ENCODE measurements around the gene CD47.

Gene CD47

GRCh38 chr3:108130701-108131474 is 40.1 kb upstream of the CD47 start:
- H4K20me1 ChIP-seq = no peaks in the 10 kb centered on the region
- peak overlapping the region; percentile 70 to 95 (median 78); a peak in 21 of 22 replicates for H3K4me2 ChIP-seq
- peaks cover 0 to 22% (median 6%) of the 10 kb centered on the region in 11 experiments; a peak in 12 of 22 replicates for H3K36me3 ChIP-seq
- TF ChIP-seq Cebpa-rat (IDR thresholded peaks at IDR 0.05) = no peak
- no peaks in the 10 kb centered on the region for H3K27me3 ChIP-seq
- H3K9ac ChIP-seq = peak overlapping the region in 2 of 11 experiments; percentile 61 to 63; a peak in 3 of 22 replicates
- peaks cover under 1 to 15% (median 6%) of the 10 kb centered on the region in 11 experiments; a peak in 11 of 22 replicates for H3K9me3 ChIP-seq (replicated peaks in 1 of 11)
- no peak overlapping the region for H3K4me3 ChIP-seq
- peaks cover 63 to 85% (median 78%) of the 10 kb centered on the region in 10 experiments for H3K4me1 ChIP-seq
- H3K27ac ChIP-seq = peak overlapping the region in 10 of 11 experiments; percentile 30 to 86 (median 49); a peak in 15 of 22 replicates

- peak overlapping the region in 4 of 11 experiments; percentile 21 to 86 (median 60); a peak in 5 of 22 replicates for H3K27ac ChIP-seq
- H3K9ac ChIP-seq = no peak overlapping the region
- H3K27me3 ChIP-seq = no peaks in the 10 kb centered on the region
- peaks cover 69 to 92% (median 82%) of the 10 kb centered on the region in 10 experiments for H3K4me1 ChIP-seq
- H3K36me3 ChIP-seq = peaks cover 0 to 17% (median 2%) of the 10 kb centered on the region in 11 experiments; a peak in 8 of 22 replicates
- H4K20me1 ChIP-seq = no peaks in the 10 kb centered on the region
- no peak for TF ChIP-seq Cebpa-rat (IDR thresholded peaks at IDR 0.05)
- H3K4me2 ChIP-seq = peak overlapping the region in 9 of 11 experiments; percentile 1 to 89 (median 36); a peak in 9 of 22 replicates
- peaks cover 0 to 15% (median 6%) of the 10 kb centered on the region in 11 experiments; a peak in 10 of 22 replicates for H3K9me3 ChIP-seq (replicated peaks in 1 of 11)
- no peak overlapping the region for H3K4me3 ChIP-seq
Observed at GRCh38 chr3:108130236-108130635, 39.4 kb upstream of the CD47 start.

GRCh38 chr3:108127301-108127988 is 36.6 kb upstream of the CD47 start:
- Histone ChIP-seq H3K9ac (peak overlapping the region in 8 of 11 experiments; percentile 4 to 91 (median 60); a peak in 13 of 22 replicates), H3K9me3 (replicated peaks in 1 of 11) (peaks cover 0 to 15% (median 6%) of the 10 kb centered on the region in 11 experiments; a peak in 10 of 22 replicates), H3K4me1 (peaks cover 61 to 91% (median 78%) of the 10 kb centered on the region in 10 experiments), H3K27ac (peak overlapping the region in 10 of 11 experiments; percentile 28 to 99 (median 96); a peak in 21 of 22 replicates), H3K27me3 (no peaks in the 10 kb centered on the region), H4K20me1 (no peaks in the 10 kb centered on the region), H3K4me2 (peak overlapping the region; percentile 71 to 97 (median 86)), H3K36me3 (peaks cover 0 to 15% (median 0%) of the 10 kb centered on the region in 11 experiments; a peak in 4 of 22 replicates), H3K4me3 (peak overlapping the region in 9 of 10 experiments; percentile 12 to 61 (median 23); a peak in 11 of 20 replicates)
- TF ChIP-seq Cebpa-rat (IDR thresholded peaks at IDR 0.05) = no peak

DNA sequence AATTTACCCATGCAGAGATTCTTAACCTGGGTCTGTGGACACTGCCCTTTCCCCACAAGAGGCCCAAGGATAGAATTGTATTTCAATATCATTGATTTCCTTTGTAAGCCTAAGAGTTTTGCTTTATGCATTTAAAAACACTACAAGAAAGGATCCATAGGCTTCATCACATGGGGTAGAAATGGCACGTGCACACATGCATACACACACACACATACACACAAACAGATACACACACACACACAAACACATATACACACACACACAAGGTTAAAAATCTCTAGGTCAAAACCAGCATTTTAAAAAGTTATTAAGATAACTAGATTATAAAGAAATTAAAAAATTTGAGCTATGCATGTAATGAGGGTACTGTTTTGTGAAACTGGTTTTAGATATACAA is 35.5 kb upstream of the CD47 start:
- Histone ChIP-seq H3K27me3 (no peaks in the 10 kb centered on the region), H4K20me1 (no peaks in the 10 kb centered on the region), H3K9ac (peak overlapping the region in 10 of 11 experiments; percentile 80 to 94 (median 88); a peak in 19 of 22 replicates), H3K27ac (peak overlapping the region in 10 of 11 experiments; percentile 91 to 99 (median 97); a peak in 19 of 22 replicates), H3K4me3 (peak overlapping the region in 9 of 10 experiments; percentile 41 to 64 (median 58); a peak in 17 of 20 replicates), H3K4me2 (peak overlapping the region; percentile 71 to 97 (median 86); a peak in 21 of 22 replicates), H3K4me1 (peaks cover 51 to 80% (median 67%) of the 10 kb centered on the region in 10 experiments), H3K9me3 (replicated peaks in 1 of 11) (peaks cover 0 to 15% (median 6%) of the 10 kb centered on the region in 11 experiments; a peak in 10 of 22 replicates), H3K36me3 (peaks cover 0 to 15% (median 0%) of the 10 kb centered on the region in 11 experiments; a peak in 4 of 22 replicates)
- no peak for TF ChIP-seq Cebpa-rat (IDR thresholded peaks at IDR 0.05)

GRCh38 chr3:108125550-108126071 is 34.8 kb upstream of the CD47 start:
- peak overlapping the region; percentile 21 to 64 (median 56) for H3K4me3 ChIP-seq
- TF ChIP-seq Cebpa-rat (IDR thresholded peaks at IDR 0.05) = no peak

DNA sequence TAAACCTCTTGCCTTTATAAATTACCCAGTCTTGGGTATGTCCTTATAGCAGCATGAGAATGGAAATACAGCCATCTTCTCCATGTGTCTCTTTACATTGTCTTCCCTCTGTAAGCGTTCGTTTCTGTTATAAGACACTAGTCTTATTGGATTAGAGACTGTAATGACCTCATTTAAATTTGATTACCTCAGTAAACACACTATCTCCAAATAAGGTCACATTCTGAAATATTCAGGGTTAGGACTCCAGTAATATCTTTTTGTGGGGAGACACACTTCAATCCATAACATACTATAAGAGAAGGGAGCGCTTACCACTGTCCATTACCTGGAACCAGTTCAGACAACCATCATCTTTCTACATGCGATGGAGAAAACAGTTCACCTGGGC is 34.3 kb upstream of the CD47 start:
- H3K27ac ChIP-seq = peak overlapping the region; percentile 90 to 99 (median 97)
- H3K36me3 ChIP-seq = peaks cover 0 to 15% (median 0%) of the 10 kb centered on the region in 11 experiments; a peak in 4 of 22 replicates
- peak overlapping the region; percentile 71 to 97 (median 86) for H3K4me2 ChIP-seq
- H3K4me1 ChIP-seq = peaks cover 50 to 78% (median 65%) of the 10 kb centered on the region in 10 experiments
- no peaks in the 10 kb centered on the region for H3K27me3 ChIP-seq
- H3K4me3 ChIP-seq = peak overlapping the region; percentile 21 to 64 (median 56)
- H4K20me1 ChIP-seq = no peaks in the 10 kb centered on the region
- no peak for TF ChIP-seq Cebpa-rat (IDR thresholded peaks at IDR 0.05)
- peaks cover 0 to 15% (median 6%) of the 10 kb centered on the region in 11 experiments; a peak in 10 of 22 replicates for H3K9me3 ChIP-seq (replicated peaks in 1 of 11)
- peak overlapping the region; percentile 79 to 94 (median 88) for H3K9ac ChIP-seq

More at GRCh38 chr3:108125550-108126071, 34.8 kb upstream of the CD47 start:
- Histone ChIP-seq H3K9ac (peak overlapping the region; percentile 79 to 94 (median 88); a peak in 21 of 22 replicates), H3K9me3 (replicated peaks in 1 of 11) (peaks cover 0 to 15% (median 6%) of the 10 kb centered on the region in 11 experiments; a peak in 10 of 22 replicates), H3K4me1 (peaks cover 50 to 79% (median 64%) of the 10 kb centered on the region in 10 experiments), H3K27ac (peak overlapping the region; percentile 90 to 99 (median 97)), H3K4me2 (peak overlapping the region; percentile 71 to 97 (median 86)), H3K27me3 (no peaks in the 10 kb centered on the region), H3K36me3 (peaks cover 0 to 15% (median 0%) of the 10 kb centered on the region in 11 experiments; a peak in 4 of 22 replicates), H4K20me1 (no peaks in the 10 kb centered on the region)

DNA sequence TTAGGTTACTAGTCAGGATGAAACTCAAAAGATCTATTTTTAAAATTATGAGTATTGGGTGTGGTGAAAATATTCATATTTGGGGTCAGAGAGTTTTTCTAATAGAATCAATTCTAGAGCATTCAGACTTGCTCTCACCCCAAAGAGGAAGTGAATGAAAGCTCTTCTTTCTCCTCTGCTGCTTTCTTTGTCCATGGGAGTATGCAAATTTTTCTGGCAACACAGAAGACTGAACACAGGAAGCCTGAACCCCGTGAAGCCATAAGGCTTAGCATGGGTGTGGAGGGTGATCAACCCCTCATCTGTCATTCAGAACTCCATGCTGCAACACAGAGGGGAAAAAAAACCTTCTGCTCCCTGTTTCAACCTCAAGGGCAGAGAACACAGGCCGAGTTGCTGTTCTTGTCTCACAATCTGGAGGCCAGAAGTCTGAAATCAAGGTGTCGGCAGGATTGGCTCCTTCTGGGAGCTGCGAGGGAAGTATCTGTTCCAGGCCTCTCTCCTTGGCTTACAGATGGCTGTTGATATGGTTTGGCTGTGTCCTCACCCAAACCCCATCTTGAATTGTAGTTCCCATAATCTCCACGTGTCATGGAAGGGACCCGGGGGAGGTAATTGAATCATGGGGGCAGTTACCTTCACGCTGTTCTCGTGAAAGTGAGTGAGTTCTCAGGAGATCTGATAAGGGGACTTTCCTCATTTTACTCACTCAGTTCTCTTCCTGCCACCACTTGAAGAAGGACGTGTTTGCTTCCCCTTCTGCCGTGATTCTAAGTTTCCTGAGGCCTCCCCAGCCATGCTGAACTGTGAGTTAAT is 33.7 kb upstream of the CD47 start:
- Histone ChIP-seq H3K27me3 (no peaks in the 10 kb centered on the region), H3K9me3 (replicated peaks in 1 of 11) (peaks cover 0 to 14% (median 6%) of the 10 kb centered on the region in 11 experiments; a peak in 10 of 22 replicates), H3K4me1 (peaks cover 47 to 72% (median 62%) of the 10 kb centered on the region in 10 experiments), H3K9ac (peak overlapping the region; percentile 79 to 94 (median 88)), H4K20me1 (no peaks in the 10 kb centered on the region), H3K4me2 (peak overlapping the region; percentile 71 to 97 (median 86)), H3K27ac (peak overlapping the region; percentile 90 to 99 (median 97)), H3K4me3 (peak overlapping the region; percentile 21 to 64 (median 56); a peak in 19 of 20 replicates), H3K36me3 (peaks cover 0 to 15% (median 0%) of the 10 kb centered on the region in 11 experiments; a peak in 4 of 22 replicates)
- no peak for TF ChIP-seq Cebpa-rat (IDR thresholded peaks at IDR 0.05)
